SK-N-SH treated with all-trans-retinoic acid at 6 μM for 48 hours (cell line): Measurements from ENCODE around the gene TSR1.

Experiments used
- TOX ChIP-seq: fragments of 250-450 bp; sonication (Bioruptor Pico); IDR thresholded peaks from 2 replicates; pipeline ENCODE4 v1.8.0; 2021; ENCODE audit warnings: mild to moderate bottlenecking, moderate library complexity, borderline replicate concordance
- ZC3H10 ChIP-seq: fragments of 250-450 bp; sonication (Bioruptor Pico); IDR thresholded peaks from 2 replicates; pipeline ENCODE4 v1.5.1; 2021; ENCODE audit warnings: mild to moderate bottlenecking, moderate library complexity
- ZFP3 ChIP-seq: fragments of 250-450 bp; sonication (Bioruptor Pico); IDR thresholded peaks from 2 replicates; pipeline ENCODE4 v1.5.0; 2020; ENCODE audit warnings: mild to moderate bottlenecking, moderate library complexity
- TF ChIP-seq, protein P1 (sequence below): fragments of 250-450 bp; sonication (Bioruptor Pico); IDR thresholded peaks from 2 replicates; pipeline ENCODE4 v1.8.0; 2020; ENCODE audit warnings: mild to moderate bottlenecking, moderate library complexity, borderline replicate concordance

DNA sequence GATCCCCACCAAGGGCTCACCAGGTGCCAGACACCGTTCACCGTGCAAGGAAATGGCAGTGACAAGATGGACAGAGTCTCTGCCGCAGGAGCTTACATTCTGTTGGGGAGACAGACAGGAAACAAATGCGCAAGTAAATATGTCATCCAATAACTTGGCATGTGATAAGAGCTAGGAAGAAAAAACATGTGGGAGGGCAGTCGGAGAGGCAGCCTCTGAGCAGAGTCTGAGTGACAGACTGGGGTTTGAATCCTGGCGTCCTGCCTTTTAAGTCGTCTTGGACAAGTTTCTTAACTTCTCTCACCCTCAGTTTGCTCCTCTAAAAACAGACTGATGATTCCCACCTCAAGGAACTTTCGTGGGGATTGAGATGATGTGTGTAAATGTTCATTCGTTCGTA lies 8.3 kb upstream of the TSR1 start:
- TF ChIP-seq TOX (CRISPR knock-in tag) (no peak), ZC3H10 (CRISPR knock-in tag) (no peak), ZFP3 (CRISPR knock-in tag) (no peak)
- TF ChIP-seq, protein P1, sequence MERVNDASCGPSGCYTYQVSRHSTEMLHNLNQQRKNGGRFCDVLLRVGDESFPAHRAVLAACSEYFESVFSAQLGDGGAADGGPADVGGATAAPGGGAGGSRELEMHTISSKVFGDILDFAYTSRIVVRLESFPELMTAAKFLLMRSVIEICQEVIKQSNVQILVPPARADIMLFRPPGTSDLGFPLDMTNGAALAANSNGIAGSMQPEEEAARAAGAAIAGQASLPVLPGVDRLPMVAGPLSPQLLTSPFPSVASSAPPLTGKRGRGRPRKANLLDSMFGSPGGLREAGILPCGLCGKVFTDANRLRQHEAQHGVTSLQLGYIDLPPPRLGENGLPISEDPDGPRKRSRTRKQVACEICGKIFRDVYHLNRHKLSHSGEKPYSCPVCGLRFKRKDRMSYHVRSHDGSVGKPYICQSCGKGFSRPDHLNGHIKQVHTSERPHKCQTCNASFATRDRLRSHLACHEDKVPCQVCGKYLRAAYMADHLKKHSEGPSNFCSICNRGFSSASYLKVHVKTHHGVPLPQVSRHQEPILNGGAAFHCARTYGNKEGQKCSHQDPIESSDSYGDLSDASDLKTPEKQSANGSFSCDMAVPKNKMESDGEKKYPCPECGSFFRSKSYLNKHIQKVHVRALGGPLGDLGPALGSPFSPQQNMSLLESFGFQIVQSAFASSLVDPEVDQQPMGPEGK = no peak
